Right kidney (tissue), 1 donor: Measurements from ENCODE around the gene ADGRA1.
"Not testable (repeated sequence)": the region's sequence is repeated elsewhere in the genome, so short reads cannot be mapped to it uniquely, and the experiment has no call there.

Source experiments
- DNase-seq: peaks from one replicate; pipeline ENCODE4 v3.0.0-alpha.2; 2016

Gene ADGRA1

GRCh38 chr10:133129071-133129858, 41.5 kb downstream of the ADGRA1 start:
- no peak for DNase-seq

DNA sequence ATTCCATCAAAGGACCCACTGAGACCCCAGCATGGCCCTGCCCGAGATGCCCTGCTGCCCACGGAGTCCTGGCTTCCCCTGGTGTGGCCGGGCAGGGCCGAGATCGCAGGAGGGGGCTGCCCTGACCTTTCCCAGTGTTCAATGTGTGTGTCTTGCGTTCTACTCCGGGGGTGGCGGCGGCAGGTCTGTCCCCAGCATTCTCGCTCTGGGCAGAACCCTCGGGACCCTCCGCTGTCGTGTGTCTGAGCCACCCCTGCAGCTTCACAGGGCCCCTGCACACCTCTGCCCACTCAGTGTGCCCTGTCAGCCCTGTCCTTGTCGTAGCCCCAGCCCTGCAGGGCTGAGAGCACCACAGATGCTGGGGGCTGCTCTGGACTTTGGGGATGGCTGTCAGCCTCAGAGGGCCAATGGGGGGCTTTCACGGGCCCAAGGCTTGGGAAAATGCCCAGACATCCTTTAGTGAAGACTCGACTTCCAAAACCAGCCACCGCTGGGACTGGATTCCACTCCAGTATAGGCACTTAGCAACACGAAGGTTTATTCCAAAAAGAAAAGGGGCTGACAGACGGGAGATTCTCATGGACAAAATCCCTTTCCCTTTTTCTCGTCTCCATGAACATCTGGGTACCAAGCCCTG, 42.3 kb downstream of the ADGRA1 start:
- DNase-seq, result no peak

GRCh38 chr10:133130602-133131001, 42.9 kb downstream of the ADGRA1 start:
- DNase-seq, result no peak

DNA sequence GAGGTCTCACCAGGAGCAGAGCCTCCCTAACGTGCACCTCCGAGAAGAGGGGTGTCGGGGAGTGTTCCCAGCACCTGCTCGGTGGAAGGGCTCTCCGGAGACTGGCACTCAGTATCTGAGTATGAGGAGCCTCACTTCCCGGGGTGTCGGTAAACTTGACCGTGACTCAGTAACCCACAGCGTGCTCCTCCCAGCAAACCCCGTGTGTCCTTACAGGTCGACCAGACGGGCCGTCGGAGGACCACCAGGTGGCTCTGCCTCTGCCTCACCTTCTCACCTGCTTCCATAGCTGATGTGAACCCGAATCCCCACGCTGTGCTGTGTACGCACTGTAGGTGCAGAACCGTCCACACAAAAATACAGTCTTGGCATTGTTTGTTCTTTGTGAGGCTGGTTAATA, 43.3 kb downstream of the ADGRA1 start:
- DNase-seq, result no peak

DNA sequence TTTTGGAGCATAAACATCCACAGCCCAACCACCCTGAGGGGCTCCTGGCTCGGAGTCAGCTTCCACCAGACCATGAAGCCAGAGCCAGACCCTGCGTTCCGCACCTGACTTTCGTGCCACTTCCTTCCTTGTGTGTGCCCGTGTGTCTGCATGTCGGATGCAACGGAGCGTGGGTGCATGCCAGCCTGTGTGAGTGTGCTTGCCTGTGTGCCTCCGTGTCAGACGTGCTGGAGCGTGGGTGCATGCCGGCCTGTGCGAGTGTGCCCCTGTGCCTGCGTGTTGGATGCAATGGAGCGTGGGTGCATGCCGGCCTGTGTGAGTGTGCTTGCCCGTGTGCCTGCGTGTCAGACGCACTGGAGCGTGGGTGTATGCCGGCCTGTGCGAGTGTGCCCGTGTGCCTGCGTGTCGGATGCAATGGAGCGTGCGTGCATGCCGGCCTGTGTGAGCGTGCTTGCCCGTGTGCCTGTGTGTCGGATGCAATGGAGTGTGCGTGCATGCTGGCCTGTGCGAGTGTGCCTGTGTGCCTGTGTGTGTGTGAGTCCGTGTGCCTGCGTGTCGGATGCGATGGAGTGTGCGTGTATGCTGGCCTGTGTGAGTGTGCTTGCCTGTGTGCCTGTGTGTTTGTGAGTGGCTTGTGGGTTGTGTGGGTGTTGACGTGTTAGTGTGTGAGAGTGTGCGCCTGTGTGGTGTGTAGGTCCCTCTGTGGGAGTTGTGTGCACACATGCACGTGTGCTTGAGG, 44.2 kb downstream of the ADGRA1 start:
- peak; percentile 57 for DNase-seq

- DNase-seq, result no peak
Measured at GRCh38 chr10:133132473-133133291, 45.0 kb downstream of the ADGRA1 start.

GRCh38 chr10:133133471-133134231, 45.9 kb downstream of the ADGRA1 start:
- DNase-seq, result no peak

- DNase-seq, result no peak
Measured at GRCh38 chr10:133134411-133135115, 46.8 kb downstream of the ADGRA1 start.

DNA sequence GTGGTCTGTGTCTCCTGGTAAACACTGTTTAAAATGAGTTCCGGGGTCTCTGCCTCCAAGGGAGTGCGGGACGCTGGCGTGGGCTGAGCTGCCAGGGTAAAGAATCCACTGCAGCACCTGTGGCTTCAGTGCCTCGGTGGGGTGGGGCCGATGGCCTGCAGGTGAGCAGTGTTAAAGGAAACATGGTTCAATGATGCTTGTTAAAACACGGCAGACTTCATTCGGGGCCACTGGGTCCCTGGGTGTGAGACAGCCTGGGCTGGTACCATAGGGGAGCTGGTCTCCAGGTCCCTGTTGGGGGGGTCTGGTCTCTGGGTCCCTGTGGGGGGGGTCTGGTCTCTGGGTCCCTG, 47.4 kb downstream of the ADGRA1 start:
- no peak for DNase-seq

- DNase-seq, result not testable (repeated sequence)
Measured at GRCh38 chr10:133137486-133138145, 49.9 kb downstream of the ADGRA1 start.

- no peak for DNase-seq
Measured at GRCh38 chr10:133139551-133140065, 51.9 kb downstream of the ADGRA1 start.

DNA sequence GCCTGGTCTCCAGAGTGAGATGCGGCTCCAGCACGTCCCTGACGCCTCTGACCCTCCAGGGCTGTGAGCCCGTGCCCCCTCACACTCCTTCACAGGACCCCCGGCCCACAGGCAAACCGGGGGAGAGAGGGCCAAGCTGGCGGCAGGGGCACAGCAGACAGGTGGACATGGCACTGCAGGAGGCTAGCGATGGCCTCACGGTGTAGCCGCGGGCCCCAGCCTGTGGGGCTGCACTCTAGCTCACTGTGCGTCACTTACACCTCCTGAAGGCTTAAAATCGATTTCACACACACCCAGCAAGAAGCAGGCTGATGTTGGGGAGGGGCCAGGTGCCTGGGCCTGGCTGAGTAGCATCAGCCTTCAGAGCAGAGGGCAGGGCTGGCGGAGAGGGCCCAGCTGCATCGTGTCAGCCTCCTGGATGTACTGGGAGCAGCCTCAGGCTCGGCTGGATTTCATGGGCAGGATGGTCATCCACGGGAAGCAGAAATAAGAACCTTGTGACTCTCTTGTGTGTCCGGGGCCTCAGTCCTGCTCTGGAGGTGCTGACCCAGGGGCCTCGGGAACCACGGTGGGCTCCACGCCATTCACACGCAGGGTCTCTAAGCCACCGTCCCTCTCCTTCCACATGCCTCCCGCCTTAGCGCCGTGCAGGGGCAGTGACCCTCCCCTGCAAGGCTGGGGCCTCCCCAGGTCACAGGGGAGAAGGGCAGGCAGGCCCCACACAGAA, 52.9 kb downstream of the ADGRA1 start:
- DNase-seq, result no peak

GRCh38 chr10:133141144-133141957, 53.6 kb downstream of the ADGRA1 start:
- no peak for DNase-seq

DNA sequence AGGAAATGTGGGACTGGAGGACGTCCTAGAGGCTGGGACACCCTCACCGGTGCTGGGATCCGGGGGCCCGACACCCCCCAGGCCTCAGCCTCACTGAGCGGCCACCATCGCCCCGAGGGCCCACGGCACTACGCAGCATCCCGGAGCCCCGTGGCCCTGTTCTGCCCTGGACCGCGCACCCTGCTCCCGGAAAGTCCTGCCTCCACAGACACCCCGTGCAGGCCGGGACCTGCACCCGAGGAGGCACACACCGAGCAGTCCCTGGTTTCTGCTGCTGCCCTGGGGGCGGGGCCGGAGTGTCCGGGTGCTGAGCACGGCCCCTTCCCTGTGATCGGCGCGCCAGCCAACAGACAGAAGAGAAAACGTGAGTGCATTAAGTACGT, 54.2 kb downstream of the ADGRA1 start:
- DNase-seq, result no peak

DNA sequence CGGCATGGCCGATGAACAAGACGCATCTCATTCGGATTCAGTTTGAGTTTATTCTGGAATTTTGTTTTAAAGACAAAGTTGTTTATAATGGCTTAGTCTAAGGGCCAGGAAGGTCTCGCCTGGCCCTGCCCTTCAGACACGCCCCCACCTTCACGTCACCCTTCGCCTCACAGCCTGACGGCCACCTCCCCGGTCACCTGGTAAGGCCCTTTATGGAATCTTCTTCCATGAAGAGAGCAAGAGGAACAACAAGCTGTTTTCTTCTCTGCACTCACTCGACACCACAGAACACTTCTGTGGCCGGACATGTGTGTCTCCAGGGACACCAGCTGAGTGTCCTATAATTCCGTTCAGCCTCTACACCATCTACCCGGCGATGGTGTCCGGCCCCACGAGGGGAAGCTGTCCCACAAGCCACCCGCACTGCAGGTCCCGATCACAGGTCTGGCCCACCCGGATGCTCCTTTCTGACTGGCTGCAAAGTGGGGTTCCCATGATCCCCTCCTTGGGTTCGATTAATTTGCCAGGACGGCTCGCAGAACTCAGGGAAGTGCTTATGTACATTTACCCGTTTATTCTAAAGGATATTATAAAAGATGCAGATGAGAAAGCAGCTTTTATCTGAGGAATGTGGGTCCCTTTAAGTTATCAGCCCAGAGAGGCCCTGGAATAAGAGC, 54.9 kb downstream of the ADGRA1 start:
- DNase-seq, result no peak

GRCh38 chr10:133143200-133143533, 55.4 kb downstream of the ADGRA1 start:
- no peak for DNase-seq

GRCh38 chr10:133143546-133143945, 55.8 kb downstream of the ADGRA1 start:
- no peak for DNase-seq

DNA sequence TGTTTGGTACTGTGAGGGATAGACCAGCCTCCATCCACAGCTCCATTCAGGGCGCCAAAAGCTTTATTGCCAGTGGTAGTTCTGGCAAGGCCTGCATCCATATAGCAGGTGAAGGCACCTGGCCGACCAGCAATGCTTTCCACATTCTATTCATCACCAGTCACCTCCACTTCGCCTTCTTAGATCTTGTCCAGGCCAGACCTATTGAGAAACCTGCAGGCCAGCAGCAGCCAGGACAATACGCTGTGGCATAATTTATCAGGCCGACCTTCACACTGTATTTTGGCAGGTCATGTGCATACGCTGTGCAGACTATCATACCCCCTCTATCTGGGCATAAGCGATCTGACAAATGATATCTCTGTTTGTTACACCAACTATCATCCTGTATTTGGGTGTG, 57.0 kb downstream of the ADGRA1 start:
- DNase-seq, result no peak
